HepG2 (cell line): ENCODE results near the gene FOSL2. TPM values are rescaled to one million over a fixed set of nuclear protein-coding genes. Genes with fewer than 3 reads are reported as not detected.
A peak's percentile ranks its signal among the peaks of the same experiment; 100 is the strongest.

Experiments used
- ATAC-seq: fragments of 200-7000 bp; cut with Tn5 transposase; 3 replicates; pipeline ENCODE4 v1.9.1; 2020; ENCODE audit warnings: mild to moderate bottlenecking, moderate library complexity
- BruUV-seq: library from RNA; stranded (reverse); fragments of 400-500 nt; replicated peaks from 2 replicates; lab custom pipeline; 2021; lab: Mats Ljungman, UMichigan
- CTCF ChIA-PET: fragments of 300-600 bp; formaldehyde crosslinking; extraction: SDS; loops from one replicate; lab custom pipeline; 2021; ENCODE audit warnings: low total read pairs, inconsistent platforms, low intra/inter-chr PET ratio; lab: Yijun Ruan, JAX
- POLR2A ChIA-PET: fragments of 350-600 bp; sonication (Branson Sonifier 250); formaldehyde crosslinking; loops from one replicate; lab custom pipeline; 2020; ENCODE audit warnings: antibody characterized with exemption, inconsistent platforms; lab: Yijun Ruan, JAX
- DNase-seq: peaks from one replicate; pipeline ENCODE4 v3.0.0-alpha.2; 2015; ENCODE audit warnings: low spot score
- FAIRE-seq: peaks from 3 replicates; lab custom pipeline; 2011; peaks lifted over from hg19 to GRCh38; lab: Jason Lieb, UNC
- H2AFZ ChIP-seq: one replicate; pipeline ENCODE4 v1.6.1; 2011; ENCODE audit warnings: low read length, inconsistent platforms
- H3K27ac ChIP-seq: fragments of 300-600 bp; 3 replicates; pipeline ENCODE4 v1.8.0; 2011; ENCODE audit warnings: mixed run types, mild to moderate bottlenecking, mixed read lengths, low read length, inconsistent platforms; ENCODE audit not compliant: insufficient read depth; ENCODE audit errors: extremely low read length
- H3K27me3 ChIP-seq, 2 experiments: fragments of 200-600 bp in 1 of 2; 2 replicates in 1 of 2; 3 replicates in 1 of 2; pipeline versions ENCODE4 v1.6.0 to v1.8.0; 2011; ENCODE audit warnings: low read length in 2 of 2, mild to moderate bottlenecking in 2 of 2, moderate library complexity in 2 of 2, inconsistent platforms in 1 of 2; ENCODE audit not compliant: insufficient read depth in 2 of 2, control insufficient read depth in 1 of 2
- H3K36me3 ChIP-seq, 2 experiments: fragments of 200-600 bp in 1 of 2; replicated peaks in 1 of 2; 2 replicates in 1 of 2; 3 replicates in 1 of 2; pipeline versions ENCODE4 v1.5.1 to v1.8.0; 2011; ENCODE audit warnings: low read length in 2 of 2, inconsistent platforms in 1 of 2; ENCODE audit not compliant: insufficient read depth in 2 of 2, control insufficient read depth in 1 of 2
- H3K4me1 ChIP-seq: 2 replicates; pipeline ENCODE4 v1.5.1; 2012; ENCODE audit warnings: low read length, inconsistent platforms; ENCODE audit not compliant: insufficient read depth
- H3K4me2 ChIP-seq: 2 replicates; pipeline ENCODE4 v1.6.0; 2011; ENCODE audit warnings: low read depth, low read length, inconsistent platforms
- H3K4me3 ChIP-seq, 3 experiments: fragments of 200-600 bp in 1 of 3; sonication (generic), shearing (Covaris generic) in 1 of 3; replicated peaks in 1 of 3; 2 replicates each; pipeline ENCODE4 v1.5.1; 2011 to 2016; ENCODE audit warnings: low read length in 3 of 3, inconsistent platforms in 2 of 3, low read depth in 2 of 3, mild to moderate bottlenecking in 2 of 3, control low read depth in 1 of 3, mixed read lengths in 1 of 3; ENCODE audit not compliant: insufficient read depth in 1 of 3
- H3K79me2 ChIP-seq: one replicate; pipeline ENCODE4 v1.6.1; 2011; ENCODE audit warnings: low read length, inconsistent platforms; ENCODE audit not compliant: insufficient read depth
- H3K9ac ChIP-seq: 2 replicates; pipeline ENCODE4 v1.6.0; 2011; ENCODE audit warnings: mild to moderate bottlenecking, low read depth, low read length, inconsistent platforms; ENCODE audit not compliant: insufficient read depth
- H3K9me3 ChIP-seq: 2 replicates; pipeline ENCODE4 v1.5.1; 2012; ENCODE audit warnings: mild to moderate bottlenecking, low read length
- H4K20me1 ChIP-seq: 2 replicates; pipeline ENCODE4 v1.6.0; 2011; ENCODE audit warnings: inconsistent platforms, mild to moderate bottlenecking, low read length, moderate library complexity; ENCODE audit not compliant: insufficient read depth
- ATF7-NPFF ChIP-seq: sonication (generic); formaldehyde crosslinking; IDR thresholded peaks from 2 replicates; pipeline ENCODE4 v1.8.1; 2023; ENCODE audit warnings: mild to moderate bottlenecking, low read depth, missing genetic modification reagents, moderate library complexity
- CREB1 ChIP-seq, 2 experiments: fragments of 450-650 bp in 1 of 2; IDR thresholded peaks; 2 replicates each; pipeline ENCODE4 v1.6.1; 2016 to 2017; ENCODE audit warnings: control low read depth in 1 of 2, mild to moderate bottlenecking in 1 of 2, missing compliant biosample characterization in 1 of 2, missing genetic modification characterization in 1 of 2
- GABPB1 ChIP-seq: IDR thresholded peaks from 2 replicates; pipeline ENCODE4 v1.6.1; 2016; ENCODE audit warnings: mild to moderate bottlenecking, missing genetic modification reagents, moderate library complexity, missing compliant biosample characterization
- HMG20B ChIP-seq: conservative IDR thresholded peaks from 2 replicates; pipeline ENCODE4 v1.6.1; 2016; ENCODE audit warnings: missing genetic modification reagents, missing compliant biosample characterization
- U2AF1 ChIP-seq: fragments of 200-400 bp; formaldehyde crosslinking; optimal IDR thresholded peaks from 2 replicates; pipeline ENCODE3; 2017; ENCODE audit warnings: mild to moderate bottlenecking, low read depth, low read length
- ZMYM4 ChIP-seq: sonication (generic); formaldehyde crosslinking; IDR thresholded peaks from 2 replicates; pipeline ENCODE4 v1.8.1; 2023; ENCODE audit warnings: mild to moderate bottlenecking, missing genetic modification reagents
- ZNF205 ChIP-seq: IDR thresholded peaks from 2 replicates; pipeline ENCODE4 v1.6.1; 2018; ENCODE audit warnings: missing biosample characterization, missing genetic modification reagents
- WGBS: methylation state at CpG from one replicate; pipeline ENCODE4 v1.1.6; 2017; ENCODE audit warnings: low lambda C conversion rate; 5-methylcytosine and 5-hydroxymethylcytosine counted together
- in situ Hi-C: cut with HindIII; loops from 2 replicates; pipeline ENCODE4 v1.10.0; 2017; ENCODE audit warnings: low pct_unique_long_range_greater_than_20kb; ENCODE audit not compliant: extremely low pct_ligation_motif_present
- intact Hi-C: fragments of 100-400 bp; cut with micrococcal nuclease; formaldehyde crosslinking; loops from one replicate; pipeline ENCODE4 v1.10.0; 2022; ENCODE audit not compliant: unreplicated experiment
- polyA plus RNA-seq, 8 experiments: library from polyadenylated mRNA; depleted of rRNA in 3 of 8; stranded (reverse) in 7 of 8; unstranded in 1 of 8; fragments of >200 nt; fragmentation: Illumina TruSeq in 4 of 8; extraction: Trizol in 4 of 8; gene quantifications; 2 replicates each; pipeline versions ENCODE4 v1.2.1 to v1.2.3, GENCODE V29; 2011 to 2016; ENCODE audit warnings: low read depth in 4 of 8, missing spikeins in 1 of 8, mixed read lengths in 1 of 8; ENCODE audit not compliant: insufficient read depth in 1 of 8
- total RNA-seq, 5 experiments: library from RNA; depleted of rRNA; stranded (reverse); fragments of >200 nt; fragmentation: Illumina TruSeq; extraction: Trizol; gene quantifications; 2 replicates each; pipeline ENCODE4 v1.2.3, GENCODE V29; 2016; ENCODE audit warnings: low read depth in 1 of 5
- TF ChIP-seq, protein P1 (sequence below): sonication (generic); formaldehyde crosslinking; IDR thresholded peaks from 2 replicates; pipeline ENCODE4 v1.5.0; 2020; ENCODE audit warnings: mild to moderate bottlenecking, missing genetic modification reagents, moderate library complexity
- TF ChIP-seq, protein P2 (sequence below): sonication (generic); formaldehyde crosslinking; IDR thresholded peaks from 2 replicates; pipeline ENCODE4 v1.4.0; 2020; ENCODE audit warnings: missing genetic modification reagents

Gene FOSL2
- total and polyA plus RNA-seq, 2 of the 13 experiments (the other 11 are each of a cell fraction or from before 2014, with no cell fraction given): 3.4 to 18.1 TPM

DNA sequence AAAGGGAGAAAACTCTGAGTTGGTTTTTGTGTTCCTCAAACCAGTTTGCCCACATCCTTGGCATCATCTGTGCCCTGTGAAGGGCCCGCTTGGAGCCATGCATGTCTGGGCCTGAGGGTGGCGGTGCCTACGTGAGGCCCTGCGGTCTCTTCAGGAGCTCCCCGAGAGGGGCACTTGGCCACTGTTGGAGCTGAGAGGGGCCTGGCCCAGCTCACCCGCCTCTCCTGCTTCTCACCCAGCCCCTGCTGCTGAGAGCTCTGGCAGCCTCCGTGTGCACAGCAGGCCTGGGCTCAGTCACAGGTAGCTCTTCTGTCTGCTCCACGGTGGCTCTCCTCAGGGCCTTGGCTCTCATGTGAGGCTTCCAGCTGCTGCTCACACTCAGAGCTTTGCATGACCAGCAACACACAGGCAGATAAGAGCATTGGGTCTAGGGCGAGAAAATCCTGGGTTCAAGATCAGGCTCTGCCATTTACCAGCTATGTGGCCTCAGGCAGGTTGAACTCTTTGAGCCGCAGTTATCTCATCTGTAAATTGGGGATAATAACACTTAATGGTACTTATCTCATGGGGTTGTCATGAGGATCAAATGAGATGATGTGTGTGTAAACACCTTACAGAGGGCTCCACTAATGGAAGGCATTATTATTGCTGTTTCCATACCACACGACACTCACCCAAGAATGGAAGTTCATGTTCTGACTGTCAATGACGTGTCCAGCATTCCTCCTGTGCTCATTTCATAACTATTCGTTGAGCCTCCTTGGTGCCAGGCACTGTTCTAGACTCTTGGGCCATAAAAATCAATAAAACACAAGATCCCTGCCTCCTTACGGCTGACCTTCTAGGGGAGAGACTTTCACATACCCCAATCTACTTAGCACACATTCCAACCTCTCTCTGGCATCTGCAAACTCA is 61.6 kb downstream of the FOSL2 start:
- intact Hi-C loops: no loop called here
- Histone ChIP-seq H3K4me3 (no peak overlapping the region), H3K9me3 (no peaks in the 10 kb centered on the region), H3K9ac (no peak overlapping the region), H3K4me2 (no peak overlapping the region), H3K27me3 (peaks cover 0 to 3% of the 10 kb centered on the region in 2 experiments; a peak in 2 of 5 replicates), H4K20me1 (no peaks in the 10 kb centered on the region), H2AFZ (no peak overlapping the region), H3K27ac (no peak overlapping the region), H3K79me2 (no peaks in the 10 kb centered on the region), H3K4me1 (no peaks in the 10 kb centered on the region), H3K36me3 (no peaks in the 10 kb centered on the region)
- in situ Hi-C loops: no loop called here
- WGBS: 55% methylated on average over 12 of the region's 14 CpGs
- ATAC-seq (no peak), DNase-seq (no peak), FAIRE-seq (no peak)
- POLR2A ChIA-PET: no interaction called here
- no peak for TF ChIP-seq U2AF1
- TF ChIP-seq HMG20B (CRISPR knock-in tag): no peak
- peak; percentile 53 for TF ChIP-seq CREB1 (IDR thresholded peaks at IDR 0.05)
- no peak for TF ChIP-seq CREB1 (CRISPR knock-in tag; IDR thresholded peaks at IDR 0.05)
- CTCF ChIA-PET: no interaction called here
- no TSS peak for BruUV-seq

DNA sequence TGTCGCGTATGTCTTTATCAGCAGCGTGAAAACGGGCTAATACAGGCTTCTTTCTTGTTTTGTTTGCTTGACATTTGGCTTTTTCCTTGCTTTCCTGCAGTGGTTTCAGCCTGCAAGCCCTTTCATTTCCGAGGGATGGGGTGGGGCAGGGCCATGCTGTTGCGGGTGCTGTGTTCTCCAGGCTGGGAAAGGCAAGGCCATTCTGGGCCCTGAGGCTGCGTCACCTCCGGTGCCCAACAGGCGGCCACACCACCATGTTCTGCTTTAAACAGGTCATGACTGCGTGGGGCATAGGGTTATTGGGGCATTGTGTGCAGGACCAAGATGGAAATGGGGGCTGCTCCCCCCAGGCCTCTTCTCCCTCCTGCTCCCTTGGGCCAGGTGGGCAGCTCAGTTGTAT is 64.6 kb downstream of the FOSL2 start:
- Histone ChIP-seq H3K27ac (no peak overlapping the region), H3K4me2 (no peak overlapping the region), H3K36me3 (no peaks in the 10 kb centered on the region), H2AFZ (no peak overlapping the region), H3K9ac (no peak overlapping the region), H3K4me1 (no peaks in the 10 kb centered on the region), H3K79me2 (no peaks in the 10 kb centered on the region), H3K4me3 (no peak overlapping the region), H3K9me3 (no peaks in the 10 kb centered on the region), H3K27me3 (no peaks in the 10 kb centered on the region; a peak in 1 of 5 replicates), H4K20me1 (no peaks in the 10 kb centered on the region)
- in situ Hi-C loops (no loop called here), intact Hi-C loops (no loop called here)
- ChIA-PET POLR2A (no interaction called here), CTCF (no interaction called here)
- no TSS peak for BruUV-seq
- no peak for DNase-seq
- WGBS: 35% methylated on average over 10 of the region's 10 CpGs
- FAIRE-seq: no peak
- TF ChIP-seq, protein P1, sequence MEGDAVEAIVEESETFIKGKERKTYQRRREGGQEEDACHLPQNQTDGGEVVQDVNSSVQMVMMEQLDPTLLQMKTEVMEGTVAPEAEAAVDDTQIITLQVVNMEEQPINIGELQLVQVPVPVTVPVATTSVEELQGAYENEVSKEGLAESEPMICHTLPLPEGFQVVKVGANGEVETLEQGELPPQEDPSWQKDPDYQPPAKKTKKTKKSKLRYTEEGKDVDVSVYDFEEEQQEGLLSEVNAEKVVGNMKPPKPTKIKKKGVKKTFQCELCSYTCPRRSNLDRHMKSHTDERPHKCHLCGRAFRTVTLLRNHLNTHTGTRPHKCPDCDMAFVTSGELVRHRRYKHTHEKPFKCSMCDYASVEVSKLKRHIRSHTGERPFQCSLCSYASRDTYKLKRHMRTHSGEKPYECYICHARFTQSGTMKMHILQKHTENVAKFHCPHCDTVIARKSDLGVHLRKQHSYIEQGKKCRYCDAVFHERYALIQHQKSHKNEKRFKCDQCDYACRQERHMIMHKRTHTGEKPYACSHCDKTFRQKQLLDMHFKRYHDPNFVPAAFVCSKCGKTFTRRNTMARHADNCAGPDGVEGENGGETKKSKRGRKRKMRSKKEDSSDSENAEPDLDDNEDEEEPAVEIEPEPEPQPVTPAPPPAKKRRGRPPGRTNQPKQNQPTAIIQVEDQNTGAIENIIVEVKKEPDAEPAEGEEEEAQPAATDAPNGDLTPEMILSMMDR (CRISPR knock-in tag): peak; percentile 24
- TF ChIP-seq ZNF205 (CRISPR knock-in tag) (no peak), ZMYM4 (CRISPR knock-in tag) (0 out of 2 replicates have a peak, but pooled peaks have one; percentile 17), GABPB1 (peak; percentile 36; the same call in 1 of the 2 replicates), ATF7-NPFF (CRISPR knock-in tag) (no peak)
- TF ChIP-seq, protein P2, sequence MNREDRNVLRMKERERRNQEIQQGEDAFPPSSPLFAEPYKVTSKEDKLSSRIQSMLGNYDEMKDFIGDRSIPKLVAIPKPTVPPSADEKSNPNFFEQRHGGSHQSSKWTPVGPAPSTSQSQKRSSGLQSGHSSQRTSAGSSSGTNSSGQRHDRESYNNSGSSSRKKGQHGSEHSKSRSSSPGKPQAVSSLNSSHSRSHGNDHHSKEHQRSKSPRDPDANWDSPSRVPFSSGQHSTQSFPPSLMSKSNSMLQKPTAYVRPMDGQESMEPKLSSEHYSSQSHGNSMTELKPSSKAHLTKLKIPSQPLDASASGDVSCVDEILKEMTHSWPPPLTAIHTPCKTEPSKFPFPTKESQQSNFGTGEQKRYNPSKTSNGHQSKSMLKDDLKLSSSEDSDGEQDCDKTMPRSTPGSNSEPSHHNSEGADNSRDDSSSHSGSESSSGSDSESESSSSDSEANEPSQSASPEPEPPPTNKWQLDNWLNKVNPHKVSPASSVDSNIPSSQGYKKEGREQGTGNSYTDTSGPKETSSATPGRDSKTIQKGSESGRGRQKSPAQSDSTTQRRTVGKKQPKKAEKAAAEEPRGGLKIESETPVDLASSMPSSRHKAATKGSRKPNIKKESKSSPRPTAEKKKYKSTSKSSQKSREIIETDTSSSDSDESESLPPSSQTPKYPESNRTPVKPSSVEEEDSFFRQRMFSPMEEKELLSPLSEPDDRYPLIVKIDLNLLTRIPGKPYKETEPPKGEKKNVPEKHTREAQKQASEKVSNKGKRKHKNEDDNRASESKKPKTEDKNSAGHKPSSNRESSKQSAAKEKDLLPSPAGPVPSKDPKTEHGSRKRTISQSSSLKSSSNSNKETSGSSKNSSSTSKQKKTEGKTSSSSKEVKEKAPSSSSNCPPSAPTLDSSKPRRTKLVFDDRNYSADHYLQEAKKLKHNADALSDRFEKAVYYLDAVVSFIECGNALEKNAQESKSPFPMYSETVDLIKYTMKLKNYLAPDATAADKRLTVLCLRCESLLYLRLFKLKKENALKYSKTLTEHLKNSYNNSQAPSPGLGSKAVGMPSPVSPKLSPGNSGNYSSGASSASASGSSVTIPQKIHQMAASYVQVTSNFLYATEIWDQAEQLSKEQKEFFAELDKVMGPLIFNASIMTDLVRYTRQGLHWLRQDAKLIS (CRISPR knock-in tag): no peak
- TF ChIP-seq, all 625 proteins: peak for 3
- peak; percentile 60 for ATAC-seq
